WTC11 (cell line): ENCODE measurements around the gene HS2ST1.

Experiments
- JUN ChIP-seq: sonication (generic); formaldehyde crosslinking; IDR thresholded peaks from 2 replicates; pipeline ENCODE4 v1.8.0; 2023; ENCODE audit warnings: mild to moderate bottlenecking, missing genetic modification reagents
- SMAD3 ChIP-seq: sonication (generic); formaldehyde crosslinking; IDR thresholded peaks from 2 replicates; pipeline ENCODE4 v1.8.0; 2022; ENCODE audit warnings: missing genetic modification reagents, mild to moderate bottlenecking, borderline replicate concordance
- TEAD4 ChIP-seq: sonication (generic); formaldehyde crosslinking; IDR thresholded peaks from 2 replicates; pipeline ENCODE4 v1.8.0; 2022; ENCODE audit warnings: mild to moderate bottlenecking, missing genetic modification reagents
- TF ChIP-seq, protein P1 (sequence below): fragments of 200-600 bp; IDR thresholded peaks from 2 replicates; pipeline ENCODE4 v1.8.0; 2022; ENCODE audit warnings: antibody characterized with exemption

DNA sequence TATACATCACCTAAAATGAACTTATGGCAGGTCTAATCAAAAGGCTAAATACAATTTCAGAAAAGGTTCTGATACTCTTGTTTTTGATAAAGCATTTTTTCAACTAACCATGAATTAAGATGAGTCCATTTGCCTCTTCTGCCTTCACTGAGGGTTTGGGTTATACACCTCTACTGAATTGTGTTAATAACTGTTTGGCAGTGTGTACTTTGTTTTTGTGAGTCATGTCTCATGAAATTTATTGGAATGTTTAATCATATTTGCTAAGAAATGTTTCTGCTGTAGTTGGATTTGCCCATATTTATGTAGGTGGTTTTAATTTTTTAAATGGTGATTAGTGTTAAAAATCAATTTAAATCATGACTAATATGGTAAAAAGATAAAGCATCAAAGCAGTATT lies 190.5 kb downstream of the HS2ST1 start:
- TF ChIP-seq, protein P1, sequence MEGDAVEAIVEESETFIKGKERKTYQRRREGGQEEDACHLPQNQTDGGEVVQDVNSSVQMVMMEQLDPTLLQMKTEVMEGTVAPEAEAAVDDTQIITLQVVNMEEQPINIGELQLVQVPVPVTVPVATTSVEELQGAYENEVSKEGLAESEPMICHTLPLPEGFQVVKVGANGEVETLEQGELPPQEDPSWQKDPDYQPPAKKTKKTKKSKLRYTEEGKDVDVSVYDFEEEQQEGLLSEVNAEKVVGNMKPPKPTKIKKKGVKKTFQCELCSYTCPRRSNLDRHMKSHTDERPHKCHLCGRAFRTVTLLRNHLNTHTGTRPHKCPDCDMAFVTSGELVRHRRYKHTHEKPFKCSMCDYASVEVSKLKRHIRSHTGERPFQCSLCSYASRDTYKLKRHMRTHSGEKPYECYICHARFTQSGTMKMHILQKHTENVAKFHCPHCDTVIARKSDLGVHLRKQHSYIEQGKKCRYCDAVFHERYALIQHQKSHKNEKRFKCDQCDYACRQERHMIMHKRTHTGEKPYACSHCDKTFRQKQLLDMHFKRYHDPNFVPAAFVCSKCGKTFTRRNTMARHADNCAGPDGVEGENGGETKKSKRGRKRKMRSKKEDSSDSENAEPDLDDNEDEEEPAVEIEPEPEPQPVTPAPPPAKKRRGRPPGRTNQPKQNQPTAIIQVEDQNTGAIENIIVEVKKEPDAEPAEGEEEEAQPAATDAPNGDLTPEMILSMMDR, result no peak
- TF ChIP-seq TEAD4 (CRISPR knock-in tag) (no peak), JUN (no peak), SMAD3 (no peak)
